HG03432 (cell line): ENCODE measurements around the gene AXDND1.
A peak's percentile ranks its signal among the peaks of the same experiment; 100 is the strongest.
"Not testable (repeated sequence)": the region's sequence is repeated elsewhere in the genome, so short reads cannot be mapped to it uniquely, and the experiment has no call there.

ENCODE experiments used
- ATAC-seq: cut with Tn5 transposase; IDR thresholded peaks from one replicate; pipeline ENCODE4 v1.9.1; 2021; ENCODE audit warnings: mild to moderate bottlenecking, moderate library complexity; ENCODE audit not compliant: unreplicated experiment

AXDND1 gene

DNA sequence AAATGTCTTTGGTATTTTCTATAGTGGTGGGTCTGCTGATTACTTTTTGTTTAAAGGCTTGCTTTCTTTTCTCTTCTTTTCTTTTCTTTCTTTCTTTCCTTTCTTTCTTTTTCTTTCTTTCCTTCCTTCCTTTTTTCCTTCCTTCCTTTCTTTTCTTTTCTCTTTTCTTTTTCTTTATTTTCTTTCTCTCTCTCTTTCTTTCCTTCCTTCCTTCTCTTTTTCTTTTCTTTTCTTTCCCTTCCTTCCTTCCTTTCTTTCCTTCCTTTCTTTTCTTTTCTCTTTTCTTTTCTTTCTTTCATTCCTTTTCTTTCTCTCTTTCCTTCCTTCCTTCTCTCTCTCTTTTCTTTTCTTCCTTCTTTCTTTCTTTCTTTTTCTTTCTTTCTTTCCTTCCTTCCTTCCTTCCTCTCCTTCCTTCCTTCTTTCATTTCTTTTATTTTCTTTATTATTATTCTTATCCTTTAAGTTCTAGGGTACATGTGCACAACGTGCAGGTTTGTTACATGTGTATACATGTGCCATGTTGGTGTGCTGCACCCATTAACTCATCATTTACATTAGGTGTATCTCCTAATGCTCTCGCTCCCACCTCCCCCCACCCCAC lies 93.9 kb downstream of the AXDND1 start:
- ATAC-seq = not testable (repeated sequence)

DNA sequence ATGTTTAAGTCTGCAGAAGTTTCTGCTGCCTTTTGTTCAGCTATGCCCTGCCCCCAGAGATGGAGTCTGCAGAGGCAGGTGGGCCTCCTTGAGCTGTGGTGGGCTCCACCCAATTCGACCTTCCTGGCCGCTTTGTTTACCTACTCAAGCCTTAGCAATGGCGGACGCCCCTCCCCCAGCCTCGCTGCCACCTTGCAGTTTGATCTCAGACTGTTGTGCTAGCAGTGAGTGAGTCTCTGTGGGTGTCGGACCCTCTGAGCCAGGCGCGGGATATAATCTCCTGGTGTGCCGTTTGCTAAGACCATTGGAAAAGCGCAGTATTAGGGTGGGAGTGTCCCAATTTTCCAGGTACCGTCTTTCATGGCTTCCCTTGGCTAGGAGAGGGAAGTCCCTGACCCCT lies 99.9 kb downstream of the AXDND1 start:
- not testable (repeated sequence) for ATAC-seq

DNA sequence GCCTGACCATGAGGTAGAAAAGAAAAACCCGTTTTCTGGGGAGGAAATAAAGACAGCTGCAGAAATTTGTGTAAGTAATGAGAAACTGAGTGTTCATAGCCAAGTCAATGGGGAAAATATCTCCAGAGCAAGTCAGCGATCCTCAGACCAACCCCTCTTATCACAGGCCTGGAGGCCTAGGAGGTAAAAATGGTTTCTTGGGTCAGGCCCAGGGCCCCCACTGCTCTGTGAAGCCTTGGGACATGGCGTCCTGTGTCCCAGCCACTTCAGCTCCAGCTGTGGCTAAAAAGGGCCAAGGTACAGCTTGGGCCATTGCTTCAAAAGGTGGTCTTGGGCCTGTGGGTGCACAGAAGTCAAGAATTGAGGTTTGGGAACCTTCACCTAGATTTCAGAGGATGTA lies 108.9 kb downstream of the AXDND1 start:
- ATAC-seq = no peak

DNA sequence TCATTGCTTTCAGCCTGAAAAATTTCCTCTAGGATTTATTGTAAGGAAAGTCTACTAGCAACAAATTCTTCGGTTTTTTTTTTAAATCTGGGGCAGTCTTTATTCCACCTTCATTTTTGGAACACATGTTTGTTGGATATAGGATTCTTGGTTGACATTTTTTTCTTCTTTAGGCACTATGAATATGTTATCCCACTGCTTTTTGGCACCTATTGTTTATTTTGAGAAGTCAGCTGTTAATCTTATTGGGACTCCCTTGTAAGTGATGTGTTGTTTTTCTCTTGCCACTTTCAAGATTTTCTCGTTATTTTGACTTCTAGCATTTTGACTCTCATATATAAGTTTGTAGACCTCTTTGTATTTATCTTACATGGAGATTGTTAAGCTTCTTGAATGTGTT lies 110.7 kb downstream of the AXDND1 start:
- no peak for ATAC-seq

DNA sequence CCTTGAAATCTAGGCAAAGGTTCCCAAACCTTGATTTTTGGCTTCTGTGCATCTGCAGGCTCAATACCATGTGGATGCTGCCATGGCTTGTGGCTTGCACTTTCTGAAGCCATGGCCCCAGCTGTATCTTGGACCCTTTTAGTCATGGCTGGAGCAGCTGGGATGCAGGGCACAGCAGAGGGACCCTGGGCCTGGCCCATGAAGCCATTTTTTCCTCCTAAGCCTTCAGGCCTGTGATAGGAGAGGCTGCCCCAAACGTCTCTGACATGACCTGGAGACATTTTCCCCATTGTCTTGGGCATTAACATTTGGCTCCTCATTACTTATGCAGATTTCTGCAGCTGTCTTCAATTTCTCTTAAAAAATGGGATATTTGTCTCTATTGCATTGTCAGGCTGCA lies 112.6 kb downstream of the AXDND1 start:
- ATAC-seq = no peak

DNA sequence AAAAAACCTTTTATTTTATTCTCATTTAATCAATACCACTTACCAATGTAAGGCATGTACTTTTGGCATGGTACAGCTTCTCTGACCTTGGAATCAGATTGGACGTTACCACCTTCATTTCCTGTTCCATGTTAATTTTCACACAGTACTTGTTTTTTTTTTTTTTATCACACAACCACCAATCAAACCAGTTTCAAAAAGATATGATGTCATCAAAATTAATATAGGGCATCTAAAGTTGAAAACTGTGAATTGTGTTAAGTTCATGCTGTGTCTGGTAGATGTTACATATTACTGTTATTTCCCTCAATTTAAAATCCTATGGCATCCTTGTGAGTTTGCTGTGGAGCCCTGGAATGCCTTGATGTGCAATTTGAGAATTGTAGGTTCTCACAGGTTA lies 124.8 kb downstream of the AXDND1 start:
- ATAC-seq = no peak

DNA sequence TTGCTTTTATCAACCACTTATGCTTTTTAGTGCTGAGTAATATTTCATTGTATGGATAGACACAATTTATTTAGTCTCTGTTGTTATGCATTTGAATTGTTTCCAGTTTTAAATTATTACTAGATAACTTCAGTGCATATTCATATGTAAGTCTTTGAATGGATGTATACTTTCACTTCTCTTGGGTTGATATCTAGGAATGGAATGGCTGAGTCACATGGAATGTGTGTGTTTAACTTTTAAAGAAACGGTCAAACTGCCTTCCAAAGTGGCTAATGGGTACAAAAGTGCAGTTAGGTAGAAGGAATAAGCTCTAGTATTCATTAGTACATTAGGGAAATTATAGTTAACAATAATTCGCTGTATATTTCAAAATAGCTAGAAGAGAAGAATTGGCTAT lies 127.6 kb downstream of the AXDND1 start:
- no peak for ATAC-seq

DNA sequence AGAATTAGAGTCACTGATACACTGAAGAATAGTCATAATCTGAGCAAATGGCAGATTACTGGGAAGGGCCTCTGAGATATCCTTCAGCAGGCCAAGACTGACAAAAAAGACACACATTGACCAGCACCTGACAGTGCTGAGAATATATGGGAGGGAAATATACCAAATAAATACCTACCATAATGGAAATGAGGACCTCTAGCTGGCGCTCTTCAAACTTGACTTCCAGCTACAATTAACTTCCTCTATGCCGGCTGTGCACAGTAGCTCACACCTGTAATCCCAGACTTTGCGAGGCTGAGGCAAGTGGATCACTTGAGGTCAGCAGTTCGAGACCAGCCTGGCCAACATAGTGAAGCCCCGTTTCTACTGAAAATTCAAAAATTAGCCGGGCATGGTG lies 140.4 kb downstream of the AXDND1 start:
- ATAC-seq = no peak

DNA sequence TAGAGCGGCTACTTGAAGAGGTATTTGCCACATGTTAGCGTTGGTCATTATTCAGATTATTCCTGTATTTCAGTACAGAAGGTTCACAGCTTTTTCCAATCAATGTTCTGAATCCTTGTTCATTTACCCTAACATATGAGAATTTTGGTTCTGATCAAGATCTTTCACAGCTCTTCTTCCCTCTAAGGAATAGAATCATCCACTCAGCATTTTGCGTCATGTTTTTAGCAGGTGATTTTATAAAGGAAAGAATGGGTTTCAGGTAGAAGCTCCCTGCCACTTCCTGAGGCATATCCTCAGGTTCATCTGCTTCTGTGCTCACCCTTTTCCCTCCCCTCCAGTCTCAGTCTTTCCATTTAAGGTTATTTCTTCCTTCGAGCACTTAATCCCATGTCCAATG lies 143.6 kb downstream of the AXDND1 start:
- no peak for ATAC-seq

DNA sequence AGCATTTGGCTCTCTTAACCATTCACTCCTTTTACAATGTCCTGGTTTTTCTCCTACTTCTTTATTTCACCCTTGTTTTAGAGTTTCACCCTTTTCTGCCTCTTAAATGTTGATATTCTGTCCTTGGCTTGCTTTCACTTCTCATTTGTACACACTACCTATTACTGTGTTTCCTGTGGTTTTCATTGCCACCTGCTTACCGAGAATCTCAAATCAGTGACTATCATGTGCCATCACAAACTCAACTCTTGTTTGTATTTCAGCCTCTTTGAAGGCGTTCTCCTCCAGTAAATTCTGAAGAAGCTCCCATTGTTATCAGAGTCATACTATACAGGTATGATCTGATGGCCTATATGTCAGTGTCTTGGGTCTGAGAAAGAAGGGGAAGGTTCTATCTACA lies 144.3 kb downstream of the AXDND1 start:
- ATAC-seq = peak; percentile 90

DNA sequence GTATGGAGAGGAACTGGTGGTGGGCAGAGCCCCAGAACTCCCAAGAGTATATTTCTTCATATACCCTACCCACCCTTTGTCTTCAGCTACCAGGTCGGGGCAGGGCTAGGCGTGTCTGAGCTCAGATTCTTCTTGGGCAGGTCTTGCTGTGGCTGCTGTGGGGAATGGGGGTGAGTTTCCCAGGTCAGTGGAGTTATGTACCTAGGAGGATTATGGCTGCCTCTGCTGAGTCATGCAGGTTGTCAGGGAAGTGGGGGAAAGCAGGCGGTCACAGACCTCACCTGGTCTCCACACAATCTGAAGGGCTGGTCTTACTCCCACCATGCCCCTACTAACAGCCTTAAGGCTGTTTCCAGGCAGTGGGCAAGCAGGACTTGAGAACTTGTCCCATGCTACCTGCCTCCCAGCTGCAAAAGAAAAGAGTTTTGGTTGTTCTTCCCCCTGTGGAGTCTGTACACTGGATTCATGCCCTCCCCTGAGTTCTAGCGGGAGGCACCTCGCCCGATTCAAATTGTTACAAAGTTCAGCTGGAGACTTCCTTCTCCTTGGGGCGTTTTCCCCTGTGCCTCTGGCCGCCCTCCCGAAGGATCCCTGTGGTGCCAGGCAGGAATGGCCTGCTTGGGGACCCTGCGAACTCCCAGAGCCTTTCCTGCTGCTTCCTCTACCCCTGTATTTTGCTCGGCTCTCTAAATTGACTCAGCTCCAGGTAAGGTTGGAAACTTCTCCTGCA lies 151.4 kb downstream of the AXDND1 start:
- ATAC-seq = no peak

DNA sequence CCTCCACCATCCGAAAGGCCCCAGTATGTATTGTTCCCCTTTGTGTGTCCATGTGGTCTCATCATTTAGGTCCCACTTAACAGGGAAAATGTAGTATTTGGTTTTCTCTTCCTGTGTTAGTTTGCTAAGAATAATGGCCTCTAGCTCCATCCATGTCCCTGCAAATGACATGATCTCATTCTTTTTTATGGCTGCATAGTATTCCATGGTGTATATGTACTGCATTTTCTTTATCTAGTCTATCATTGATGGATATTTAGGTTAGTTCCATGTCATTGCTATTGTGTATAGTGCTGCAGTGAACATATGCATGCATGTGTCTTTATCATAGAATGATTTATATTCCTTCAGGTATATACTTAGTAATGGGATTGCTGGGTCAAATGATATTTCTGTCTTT lies 152.8 kb downstream of the AXDND1 start:
- not testable (repeated sequence) for ATAC-seq

DNA sequence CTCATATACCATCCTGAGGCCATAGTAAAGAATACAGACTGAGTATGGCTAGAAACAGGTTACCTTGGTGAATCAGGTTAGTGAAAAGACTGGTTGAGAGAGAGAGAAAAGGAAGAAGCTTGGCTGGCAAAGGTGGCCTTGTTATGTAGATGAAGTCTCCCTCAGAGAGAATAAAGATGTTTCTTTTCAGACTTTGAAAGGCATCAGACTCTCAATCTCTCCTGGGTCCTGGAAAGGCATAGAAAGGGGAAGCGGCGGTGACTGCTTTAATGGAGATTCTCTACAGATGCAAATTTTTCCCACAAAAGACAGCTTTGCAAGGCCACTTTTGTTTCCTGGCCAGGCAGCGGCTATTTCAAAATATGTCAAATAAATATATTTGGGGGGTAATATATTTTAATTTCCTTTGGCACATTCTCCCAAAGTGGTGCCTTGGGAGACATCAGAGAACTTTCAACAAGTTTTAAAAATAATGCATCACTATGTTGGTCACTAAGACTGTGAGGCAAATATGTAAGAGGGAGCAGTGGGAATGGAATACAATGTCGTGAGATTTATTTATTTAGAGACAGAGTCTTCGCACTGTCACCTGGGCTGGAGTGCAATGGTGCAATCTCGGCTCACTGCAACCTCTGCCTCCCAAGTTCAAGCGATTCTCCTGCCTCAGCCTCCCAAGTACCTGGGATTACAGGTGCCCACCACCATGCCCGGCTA lies 163.9 kb downstream of the AXDND1 start:
- ATAC-seq = no peak

DNA sequence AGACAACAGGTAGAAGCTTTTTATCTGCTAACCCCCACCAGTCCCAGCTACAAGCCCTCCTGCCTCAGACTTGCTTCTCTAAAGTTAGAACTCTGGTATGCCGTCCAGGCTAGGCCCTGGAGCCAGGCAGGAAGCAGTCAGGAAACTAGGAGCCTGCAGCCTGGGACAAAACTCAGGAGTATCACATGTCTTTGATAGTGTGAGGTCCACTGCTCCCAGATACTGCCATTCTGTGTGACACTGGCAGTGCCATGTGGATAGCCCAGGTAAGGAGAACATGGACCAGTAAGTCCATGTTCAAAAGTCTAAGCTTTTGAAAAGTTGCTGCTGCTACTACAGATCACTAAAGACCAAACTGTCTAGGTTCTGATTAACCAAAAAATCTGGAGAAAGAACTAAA lies 164.6 kb downstream of the AXDND1 start:
- ATAC-seq = no peak

DNA sequence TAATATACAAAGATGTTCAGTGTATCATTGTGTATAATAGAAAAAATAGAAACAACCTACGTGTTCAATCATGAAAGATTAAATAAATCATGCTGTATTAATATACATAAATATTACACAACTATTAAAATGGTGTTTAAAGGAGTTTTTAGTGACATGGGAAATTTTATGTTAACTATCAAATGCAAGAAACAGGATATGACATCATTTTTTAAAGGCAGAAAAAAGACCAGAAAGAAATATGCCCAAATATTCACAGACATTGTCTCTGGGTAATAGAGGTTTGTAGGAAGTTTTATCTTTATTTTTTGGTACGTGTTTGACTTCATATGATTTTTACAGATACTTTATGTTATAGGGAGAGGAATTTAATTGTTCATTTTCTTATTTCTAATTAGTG lies 176.0 kb downstream of the AXDND1 start:
- ATAC-seq = no peak

DNA sequence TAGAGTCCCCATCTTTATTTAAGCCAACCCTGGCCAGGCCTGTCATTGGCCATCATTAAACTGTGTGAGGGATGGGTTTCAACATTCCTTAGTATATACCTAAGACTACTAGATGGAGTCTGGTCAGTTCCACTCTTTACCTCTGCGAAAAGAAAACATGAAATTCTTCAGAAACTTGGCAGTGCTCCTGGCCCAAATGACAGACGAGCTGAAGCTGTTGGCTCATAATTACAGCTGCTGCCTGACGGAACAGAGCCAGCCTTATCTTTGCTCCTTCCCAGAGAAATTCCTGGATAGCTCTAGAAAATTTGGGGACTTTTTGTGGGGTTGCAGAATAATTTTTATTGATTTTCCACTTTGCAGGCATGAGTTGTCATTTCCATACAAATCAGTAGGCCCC lies 179.6 kb downstream of the AXDND1 start:
- ATAC-seq = no peak

DNA sequence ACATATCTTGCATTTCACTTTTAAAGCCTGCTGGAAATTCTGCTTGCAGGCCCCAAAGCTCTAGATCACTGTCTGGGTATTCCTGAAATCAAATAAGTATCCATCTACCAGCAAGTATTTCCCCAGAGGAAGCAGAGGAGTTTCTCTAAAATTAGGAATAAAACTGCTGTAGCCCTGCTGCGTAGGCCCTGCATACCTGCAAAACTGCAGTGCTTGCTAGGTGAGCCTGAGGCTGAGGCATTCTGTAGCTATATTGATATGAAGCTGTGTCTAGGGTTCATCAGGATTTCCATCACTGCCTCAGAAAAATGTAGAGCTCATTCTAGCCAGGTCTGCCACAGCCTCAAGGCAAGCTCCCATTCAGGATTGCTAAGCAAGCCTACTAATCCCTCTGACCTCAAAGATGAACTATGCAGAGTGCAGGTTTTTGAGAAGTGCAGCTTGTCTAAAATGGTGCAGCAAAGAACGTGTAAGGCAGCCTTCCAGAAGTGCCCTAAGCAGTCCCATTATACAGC lies 181.3 kb downstream of the AXDND1 start:
- ATAC-seq = no peak

DNA sequence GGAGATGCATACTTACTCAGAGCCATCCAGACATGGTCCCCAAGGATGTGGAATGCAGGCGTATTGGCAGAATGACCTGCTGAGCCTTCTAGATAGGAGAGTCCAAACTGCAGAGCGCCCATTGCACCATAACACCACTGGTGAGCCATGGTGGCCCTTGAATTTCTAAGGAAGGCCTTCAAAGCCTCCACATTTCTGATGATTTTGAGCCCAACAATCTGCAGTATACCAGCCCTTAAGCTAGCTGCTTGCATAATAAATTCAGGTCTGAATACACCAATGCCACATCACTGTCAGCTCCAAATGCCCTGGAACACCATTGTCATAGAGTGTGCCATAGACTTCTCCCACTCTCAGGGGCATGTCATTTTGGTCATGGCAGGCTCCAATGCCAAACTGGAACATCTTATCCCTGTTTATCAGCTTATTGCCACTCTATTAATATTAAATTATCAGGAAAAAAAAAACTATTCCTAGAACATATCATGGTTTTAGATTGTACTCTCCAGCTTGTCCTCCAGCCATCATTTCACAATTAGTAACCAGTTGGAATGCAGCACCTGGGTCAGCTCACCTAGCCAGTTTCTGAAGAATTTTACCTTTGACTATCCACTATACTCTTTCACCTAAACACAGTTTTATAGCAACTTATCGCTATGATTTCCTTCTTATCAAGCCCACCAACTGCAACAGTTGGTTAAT lies 183.0 kb downstream of the AXDND1 start:
- ATAC-seq = no peak

DNA sequence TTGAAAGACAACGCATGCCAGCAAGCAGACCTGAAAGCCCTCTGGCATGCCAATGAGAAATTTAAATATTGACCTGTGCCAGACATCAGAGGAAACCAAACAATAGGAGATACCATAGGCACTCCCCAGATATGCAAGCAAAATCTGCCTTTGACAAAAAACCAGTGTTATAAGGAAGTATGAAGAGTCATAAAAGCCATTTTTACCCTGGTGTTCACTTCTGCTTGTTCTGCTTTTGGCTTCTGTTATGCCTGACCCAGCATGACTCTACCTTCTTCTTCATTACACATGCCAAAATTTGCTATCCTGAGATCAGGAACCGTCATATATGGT lies 183.6 kb downstream of the AXDND1 start:
- no peak for ATAC-seq

DNA sequence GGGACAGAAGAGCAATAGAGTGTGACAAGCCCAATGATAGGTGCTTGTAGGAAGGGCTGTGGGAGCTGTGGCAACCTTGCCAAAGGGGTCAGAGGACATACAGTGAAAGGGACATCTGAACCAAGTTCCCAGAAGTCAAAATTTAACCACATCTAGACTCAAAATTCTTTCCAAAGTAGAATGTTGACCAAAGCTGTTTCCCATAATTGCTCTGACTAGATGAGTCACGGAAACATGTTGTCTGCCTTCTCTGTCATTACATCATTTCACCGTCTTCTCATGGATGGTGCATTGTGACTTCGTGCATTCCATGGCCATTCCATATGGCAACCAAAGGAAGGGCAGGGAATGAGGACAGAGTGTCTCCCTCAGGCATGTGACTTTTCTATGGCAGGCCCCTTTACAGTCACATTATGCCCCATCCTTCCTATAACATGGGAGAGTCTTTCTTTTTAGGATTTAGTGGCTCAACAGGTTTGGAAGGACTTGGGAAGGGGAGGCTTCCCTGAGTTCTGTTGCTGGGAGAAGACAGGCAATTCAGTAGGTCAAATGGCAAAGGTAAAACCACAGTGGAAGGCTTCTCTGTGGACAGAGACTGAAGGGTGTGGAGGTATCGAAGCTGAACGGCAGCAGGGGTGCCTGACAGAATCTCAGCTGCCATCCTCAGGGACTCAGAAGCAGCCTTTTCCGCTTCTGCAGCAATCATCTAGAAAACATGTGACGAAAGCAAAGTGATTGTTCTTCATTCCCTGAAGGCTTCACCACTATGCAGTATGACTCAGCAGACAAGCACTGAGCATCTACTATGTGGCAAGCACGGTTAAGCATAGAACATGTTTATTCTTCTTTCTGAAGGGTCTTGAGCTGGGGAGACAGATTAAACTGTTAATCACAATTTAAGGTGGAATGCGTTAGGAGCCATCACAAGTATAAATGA lies 185.2 kb downstream of the AXDND1 start:
- peak; percentile 79 for ATAC-seq
